ENCODE data around the gene UNC5A.

DNA sequence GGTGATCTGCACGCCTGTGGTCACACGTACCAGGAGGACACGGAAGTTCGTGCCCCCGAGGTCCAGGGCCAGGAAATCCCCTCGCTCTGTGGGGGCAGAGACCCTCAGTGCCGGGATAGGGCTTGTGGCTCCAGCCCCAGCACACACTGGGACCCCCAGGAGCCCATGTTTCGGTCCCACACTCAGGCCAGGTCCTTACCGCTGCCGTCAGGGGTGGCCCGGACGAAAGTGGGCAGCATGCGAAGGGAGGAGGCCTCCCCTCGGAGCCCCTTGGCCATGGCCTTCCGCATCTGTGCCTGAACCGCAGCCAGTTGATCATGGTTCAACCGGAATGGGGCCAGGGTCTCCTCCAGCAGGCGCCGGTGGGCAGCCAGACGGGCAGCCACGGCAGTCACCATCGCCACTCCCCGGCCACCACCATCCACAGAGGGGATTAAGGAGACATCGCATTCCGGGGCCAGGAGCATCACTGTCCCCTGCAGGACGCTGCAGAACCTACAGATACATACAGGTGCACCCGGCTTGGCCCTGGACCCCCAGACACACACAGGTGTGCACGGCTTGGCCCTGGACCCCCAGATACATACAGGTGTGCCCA, 77.0 kb downstream of the UNC5A start:
- TF ChIP-seq, protein P1, sequence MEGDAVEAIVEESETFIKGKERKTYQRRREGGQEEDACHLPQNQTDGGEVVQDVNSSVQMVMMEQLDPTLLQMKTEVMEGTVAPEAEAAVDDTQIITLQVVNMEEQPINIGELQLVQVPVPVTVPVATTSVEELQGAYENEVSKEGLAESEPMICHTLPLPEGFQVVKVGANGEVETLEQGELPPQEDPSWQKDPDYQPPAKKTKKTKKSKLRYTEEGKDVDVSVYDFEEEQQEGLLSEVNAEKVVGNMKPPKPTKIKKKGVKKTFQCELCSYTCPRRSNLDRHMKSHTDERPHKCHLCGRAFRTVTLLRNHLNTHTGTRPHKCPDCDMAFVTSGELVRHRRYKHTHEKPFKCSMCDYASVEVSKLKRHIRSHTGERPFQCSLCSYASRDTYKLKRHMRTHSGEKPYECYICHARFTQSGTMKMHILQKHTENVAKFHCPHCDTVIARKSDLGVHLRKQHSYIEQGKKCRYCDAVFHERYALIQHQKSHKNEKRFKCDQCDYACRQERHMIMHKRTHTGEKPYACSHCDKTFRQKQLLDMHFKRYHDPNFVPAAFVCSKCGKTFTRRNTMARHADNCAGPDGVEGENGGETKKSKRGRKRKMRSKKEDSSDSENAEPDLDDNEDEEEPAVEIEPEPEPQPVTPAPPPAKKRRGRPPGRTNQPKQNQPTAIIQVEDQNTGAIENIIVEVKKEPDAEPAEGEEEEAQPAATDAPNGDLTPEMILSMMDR (conservative IDR thresholded peaks at IDR 0.05) = no peak
- TF ChIP-seq ZFX (IDR thresholded peaks at IDR 0.05) = no peak

Data from C4-2B (cell line).